HepG2 (cell line): ENCODE results near the gene ATP8B1. TPM values are rescaled to one million over a fixed set of nuclear protein-coding genes. Genes with fewer than 3 reads are reported as not detected.

ENCODE experiments used
- ATAC-seq: fragments of 200-7000 bp; cut with Tn5 transposase; 3 replicates; pipeline ENCODE4 v1.9.1; 2020; ENCODE audit warnings: mild to moderate bottlenecking, moderate library complexity
- BruUV-seq: library from RNA; stranded (reverse); fragments of 400-500 nt; replicated peaks from 2 replicates; lab custom pipeline; 2021; lab: Mats Ljungman, UMichigan
- CTCF ChIA-PET: fragments of 300-600 bp; formaldehyde crosslinking; extraction: SDS; loops from one replicate; lab custom pipeline; 2021; ENCODE audit warnings: low total read pairs, inconsistent platforms, low intra/inter-chr PET ratio; lab: Yijun Ruan, JAX
- POLR2A ChIA-PET: fragments of 350-600 bp; sonication (Branson Sonifier 250); formaldehyde crosslinking; loops from one replicate; lab custom pipeline; 2020; ENCODE audit warnings: antibody characterized with exemption, inconsistent platforms; lab: Yijun Ruan, JAX
- DNase-seq: peaks from one replicate; pipeline ENCODE4 v3.0.0-alpha.2; 2015; ENCODE audit warnings: low spot score
- FAIRE-seq: peaks from 3 replicates; lab custom pipeline; 2011; peaks lifted over from hg19 to GRCh38; lab: Jason Lieb, UNC
- H2AFZ ChIP-seq: one replicate; pipeline ENCODE4 v1.6.1; 2011; ENCODE audit warnings: low read length, inconsistent platforms
- H3K27ac ChIP-seq: fragments of 300-600 bp; 3 replicates; pipeline ENCODE4 v1.8.0; 2011; ENCODE audit warnings: mixed run types, mild to moderate bottlenecking, mixed read lengths, low read length, inconsistent platforms; ENCODE audit not compliant: insufficient read depth; ENCODE audit errors: extremely low read length
- H3K27me3 ChIP-seq, 2 experiments: fragments of 200-600 bp in 1 of 2; 2 replicates in 1 of 2; 3 replicates in 1 of 2; pipeline versions ENCODE4 v1.6.0 to v1.8.0; 2011; ENCODE audit warnings: low read length in 2 of 2, mild to moderate bottlenecking in 2 of 2, moderate library complexity in 2 of 2, inconsistent platforms in 1 of 2; ENCODE audit not compliant: insufficient read depth in 2 of 2, control insufficient read depth in 1 of 2
- H3K36me3 ChIP-seq, 2 experiments: fragments of 200-600 bp in 1 of 2; replicated peaks in 1 of 2; 2 replicates in 1 of 2; 3 replicates in 1 of 2; pipeline versions ENCODE4 v1.5.1 to v1.8.0; 2011; ENCODE audit warnings: low read length in 2 of 2, inconsistent platforms in 1 of 2; ENCODE audit not compliant: insufficient read depth in 2 of 2, control insufficient read depth in 1 of 2
- H3K4me1 ChIP-seq: 2 replicates; pipeline ENCODE4 v1.5.1; 2012; ENCODE audit warnings: low read length, inconsistent platforms; ENCODE audit not compliant: insufficient read depth
- H3K4me2 ChIP-seq: 2 replicates; pipeline ENCODE4 v1.6.0; 2011; ENCODE audit warnings: low read depth, low read length, inconsistent platforms
- H3K4me3 ChIP-seq, 3 experiments: fragments of 200-600 bp in 1 of 3; sonication (generic), shearing (Covaris generic) in 1 of 3; replicated peaks in 1 of 3; 2 replicates each; pipeline ENCODE4 v1.5.1; 2011 to 2016; ENCODE audit warnings: low read length in 3 of 3, inconsistent platforms in 2 of 3, low read depth in 2 of 3, mild to moderate bottlenecking in 2 of 3, control low read depth in 1 of 3, mixed read lengths in 1 of 3; ENCODE audit not compliant: insufficient read depth in 1 of 3
- H3K79me2 ChIP-seq: one replicate; pipeline ENCODE4 v1.6.1; 2011; ENCODE audit warnings: low read length, inconsistent platforms; ENCODE audit not compliant: insufficient read depth
- H3K9ac ChIP-seq: 2 replicates; pipeline ENCODE4 v1.6.0; 2011; ENCODE audit warnings: mild to moderate bottlenecking, low read depth, low read length, inconsistent platforms; ENCODE audit not compliant: insufficient read depth
- H3K9me3 ChIP-seq: 2 replicates; pipeline ENCODE4 v1.5.1; 2012; ENCODE audit warnings: mild to moderate bottlenecking, low read length
- H4K20me1 ChIP-seq: 2 replicates; pipeline ENCODE4 v1.6.0; 2011; ENCODE audit warnings: inconsistent platforms, mild to moderate bottlenecking, low read length, moderate library complexity; ENCODE audit not compliant: insufficient read depth
- ATF7 ChIP-seq, 2 experiments: fragments of 450-650 bp in 1 of 2; sonication (generic) in 1 of 2; formaldehyde crosslinking in 1 of 2; IDR thresholded peaks; 2 replicates each; pipeline versions ENCODE4 v1.4.0 to v1.6.1; 2016 to 2020; ENCODE audit warnings: antibody characterized with exemption in 1 of 2, mild to moderate bottlenecking in 1 of 2, missing genetic modification reagents in 1 of 2
- CC2D1A ChIP-seq: sonication (generic); formaldehyde crosslinking; IDR thresholded peaks from 2 replicates; pipeline ENCODE4 v1.8.1; 2023; ENCODE audit warnings: mild to moderate bottlenecking, missing genetic modification reagents
- CENPX ChIP-seq: sonication (generic); formaldehyde crosslinking; IDR thresholded peaks from 2 replicates; pipeline ENCODE4 v1.9.0; 2021; ENCODE audit warnings: mild to moderate bottlenecking, missing genetic modification reagents, moderate library complexity
- EP300 ChIP-seq, 3 experiments: sonication (generic) in 1 of 3; formaldehyde crosslinking in 1 of 3; IDR thresholded peaks; 2 replicates each; pipeline versions ENCODE4 v1.5.1 to v1.6.1; 2011 to 2020; ENCODE audit warnings: low read depth in 2 of 3, low read length in 2 of 3, borderline replicate concordance in 1 of 3, improper control_type of control experiment in 1 of 3, mild to moderate bottlenecking in 1 of 3, missing genetic modification reagents in 1 of 3, moderate library complexity in 1 of 3
- ETV5 ChIP-seq: IDR thresholded peaks from 2 replicates; pipeline ENCODE4 v1.6.1; 2018; ENCODE audit warnings: missing biosample characterization, missing genetic modification reagents, inconsistent platforms, borderline replicate concordance
- HNRNPK ChIP-seq: fragments of 200-400 bp; formaldehyde crosslinking; IDR thresholded peaks from 2 replicates; pipeline ENCODE4 v1.6.1; 2018; ENCODE audit warnings: low read length, low read depth, moderate library complexity, mild to moderate bottlenecking; ENCODE audit not compliant: poor library complexity, severe bottlenecking
- KLF9 ChIP-seq: IDR thresholded peaks from 2 replicates; pipeline ENCODE4 v1.6.1; 2016; ENCODE audit warnings: low read depth
- MAFK ChIP-seq, 2 experiments: IDR thresholded peaks in 1 of 2; conservative IDR thresholded peaks in 1 of 2; 2 replicates each; pipeline ENCODE4 v1.6.1; 2011; ENCODE audit warnings: improper control_type of control experiment in 2 of 2, low read length in 2 of 2
- MTF2 ChIP-seq: sonication (generic); formaldehyde crosslinking; IDR thresholded peaks from 2 replicates; pipeline ENCODE4 v1.5.0; 2020; ENCODE audit warnings: missing genetic modification reagents, borderline replicate concordance
- NBN ChIP-seq: fragments of 450-650 bp; conservative IDR thresholded peaks from 2 replicates; pipeline ENCODE4 v1.6.1; 2017
- NONO ChIP-seq, 2 experiments: fragments of 450-650 bp in 1 of 2; sonication (generic) in 1 of 2; formaldehyde crosslinking in 1 of 2; IDR thresholded peaks in 1 of 2; conservative IDR thresholded peaks in 1 of 2; 2 replicates each; pipeline versions ENCODE4 v1.6.1 to v1.8.0; 2017 to 2022; ENCODE audit warnings: mild to moderate bottlenecking in 1 of 2, missing genetic modification reagents in 1 of 2, moderate library complexity in 1 of 2
- PHB2 ChIP-seq: fragments of 450-650 bp; IDR thresholded peaks from 2 replicates; pipeline ENCODE4 v1.6.1; 2018; ENCODE audit not compliant: partially characterized antibody
- SCMH1 ChIP-seq: sonication (generic); formaldehyde crosslinking; IDR thresholded peaks from 2 replicates; pipeline ENCODE4 v1.9.0; 2021; ENCODE audit warnings: missing genetic modification reagents, mild to moderate bottlenecking, borderline replicate concordance
- ZBTB43 ChIP-seq: sonication (generic); formaldehyde crosslinking; conservative IDR thresholded peaks from 2 replicates; pipeline ENCODE4 v1.4.0; 2020; ENCODE audit warnings: missing genetic modification reagents
- ZFP36L2 ChIP-seq: sonication (generic); formaldehyde crosslinking; IDR thresholded peaks from 2 replicates; pipeline ENCODE4 v1.4.0; 2020; ENCODE audit warnings: missing genetic modification reagents
- ZFX ChIP-seq: sonication (generic); formaldehyde crosslinking; IDR thresholded peaks from 2 replicates; pipeline ENCODE4 v1.4.0; 2020; ENCODE audit warnings: mild to moderate bottlenecking, low read depth, missing genetic modification reagents, moderate library complexity
- ZGPAT ChIP-seq: IDR thresholded peaks from 2 replicates; pipeline ENCODE4 v1.6.1; 2016; ENCODE audit warnings: mild to moderate bottlenecking
- ZMYM3 ChIP-seq: sonication (generic); formaldehyde crosslinking; IDR thresholded peaks from 2 replicates; pipeline ENCODE4 v1.5.1; 2020; ENCODE audit warnings: mild to moderate bottlenecking, missing genetic modification reagents
- ZNF263 ChIP-seq: sonication (generic); formaldehyde crosslinking; IDR thresholded peaks from 2 replicates; pipeline ENCODE4 v1.4.0; 2020; ENCODE audit warnings: missing genetic modification reagents
- ZNF580 ChIP-seq: IDR thresholded peaks from 2 replicates; pipeline ENCODE4 v1.6.1; 2016; ENCODE audit warnings: low read depth, borderline replicate concordance
- ZNF761 ChIP-seq: sonication (generic); formaldehyde crosslinking; conservative IDR thresholded peaks from 2 replicates; pipeline ENCODE4 v1.4.0; 2020; ENCODE audit warnings: mild to moderate bottlenecking, missing genetic modification reagents
- WGBS: methylation state at CpG from one replicate; pipeline ENCODE4 v1.1.6; 2017; ENCODE audit warnings: low lambda C conversion rate; 5-methylcytosine and 5-hydroxymethylcytosine counted together
- in situ Hi-C: cut with HindIII; loops from 2 replicates; pipeline ENCODE4 v1.10.0; 2017; ENCODE audit warnings: low pct_unique_long_range_greater_than_20kb; ENCODE audit not compliant: extremely low pct_ligation_motif_present
- intact Hi-C: fragments of 100-400 bp; cut with micrococcal nuclease; formaldehyde crosslinking; loops from one replicate; pipeline ENCODE4 v1.10.0; 2022; ENCODE audit not compliant: unreplicated experiment
- polyA plus RNA-seq, 8 experiments: library from polyadenylated mRNA; depleted of rRNA in 3 of 8; stranded (reverse) in 7 of 8; unstranded in 1 of 8; fragments of >200 nt; fragmentation: Illumina TruSeq in 4 of 8; extraction: Trizol in 4 of 8; gene quantifications; 2 replicates each; pipeline versions ENCODE4 v1.2.1 to v1.2.3, GENCODE V29; 2011 to 2016; ENCODE audit warnings: low read depth in 4 of 8, missing spikeins in 1 of 8, mixed read lengths in 1 of 8; ENCODE audit not compliant: insufficient read depth in 1 of 8
- total RNA-seq, 5 experiments: library from RNA; depleted of rRNA; stranded (reverse); fragments of >200 nt; fragmentation: Illumina TruSeq; extraction: Trizol; gene quantifications; 2 replicates each; pipeline ENCODE4 v1.2.3, GENCODE V29; 2016; ENCODE audit warnings: low read depth in 1 of 5

ATP8B1 gene
- total and polyA plus RNA-seq, 2 of the 13 experiments (the other 11 are each of a cell fraction or from before 2014, with no cell fraction given) = 2.8 to 4.0 TPM

- no peak for TF ChIP-seq CC2D1A (CRISPR knock-in tag)
- TF ChIP-seq PHB2 = no peak
- no peak for TF ChIP-seq MAFK (conservative IDR thresholded peaks at IDR 0.05 in 1 of 2, IDR thresholded peaks at IDR 0.05 in 1 of 2; ENCODE audit: low read length in 2 of 2)
- no peak for TF ChIP-seq ETV5 (CRISPR knock-in tag)
- TF ChIP-seq CENPX = no peak
- no peak for TF ChIP-seq ATF7 (IDR thresholded peaks at IDR 0.05)
- TF ChIP-seq ATF7 (CRISPR knock-in tag; IDR thresholded peaks at IDR 0.05) = no peak
- TF ChIP-seq ZMYM3 = no peak
These were observed 43.1 kb upstream of the ATP8B1 start (continued) for GRCh38 chr18:57846258-57846657.

- ATAC-seq = no peak
- WGBS = 72% methylated on average over 3 of the region's 3 CpGs
- H3K4me3 ChIP-seq = no peak overlapping the region
- ChIA-PET CTCF (no interaction called here), POLR2A (no interaction called here)
- no peaks in the 10 kb centered on the region; a peak in 2 of 5 replicates for H3K27me3 ChIP-seq
- H3K79me2 ChIP-seq = no peaks in the 10 kb centered on the region
- in situ Hi-C loops (no loop called here), intact Hi-C loops (no loop called here)
- H3K4me2 ChIP-seq = no peak overlapping the region
- H3K36me3 ChIP-seq = no peaks in the 10 kb centered on the region
- H3K4me1 ChIP-seq = no peaks in the 10 kb centered on the region
- no peak overlapping the region for H2AFZ ChIP-seq
- no peak for FAIRE-seq
- no peak overlapping the region for H3K27ac ChIP-seq
- H3K9ac ChIP-seq = no peak overlapping the region
- H4K20me1 ChIP-seq = no peaks in the 10 kb centered on the region
- no peaks in the 10 kb centered on the region for H3K9me3 ChIP-seq
- no peak for DNase-seq
- BruUV-seq = no TSS peak
- TF ChIP-seq EP300 (IDR thresholded peaks at IDR 0.05; ENCODE audit: low read depth in 2 of 2, low read length in 2 of 2) = no peak
- TF ChIP-seq EP300 (CRISPR knock-in tag; IDR thresholded peaks at IDR 0.05; ENCODE audit: borderline replicate concordance) = no peak
- TF ChIP-seq ZNF761 (CRISPR knock-in tag) = no peak
- TF ChIP-seq HNRNPK = no peak
- no peak for TF ChIP-seq NBN
- TF ChIP-seq MTF2 (CRISPR knock-in tag) = no peak
- TF ChIP-seq MAFK (conservative IDR thresholded peaks at IDR 0.05 in 1 of 2, IDR thresholded peaks at IDR 0.05 in 1 of 2; ENCODE audit: low read length in 2 of 2) = no peak
- no peak for TF ChIP-seq ZFP36L2 (CRISPR knock-in tag)
- TF ChIP-seq ZNF580 (CRISPR knock-in tag) = no peak
- TF ChIP-seq ZFX (CRISPR knock-in tag) = no peak
- no peak for TF ChIP-seq ZNF263 (CRISPR knock-in tag)
- no peak for TF ChIP-seq ZGPAT (CRISPR knock-in tag)
- TF ChIP-seq KLF9 (CRISPR knock-in tag) = no peak
- no peak for TF ChIP-seq SCMH1 (CRISPR knock-in tag)
- no peak for TF ChIP-seq NONO (IDR thresholded peaks at IDR 0.05)
- TF ChIP-seq NONO (CRISPR knock-in tag; conservative IDR thresholded peaks at IDR 0.05) = no peak
- TF ChIP-seq ZBTB43 = no peak
These were observed 42.5 kb upstream of the ATP8B1 start for GRCh38 chr18:57845605-57846074.
